HUES64 (cell line): ENCODE results near the gene LAMA3.

Experiments used
- H3K27ac ChIP-seq: 2 replicates; pipeline ENCODE4 v1.7.0; 2013; ENCODE audit warnings: low read depth, low read length, inconsistent platforms
- H3K27me3 ChIP-seq: 2 replicates; pipeline ENCODE4 v1.6.1; 2013; ENCODE audit warnings: mild to moderate bottlenecking, low read length; ENCODE audit not compliant: insufficient read depth
- H3K36me3 ChIP-seq: 2 replicates; pipeline ENCODE4 v1.6.1; 2013; ENCODE audit warnings: mild to moderate bottlenecking, low read length; ENCODE audit not compliant: insufficient read depth
- H3K4me1 ChIP-seq: 2 replicates; pipeline ENCODE4 v1.6.1; 2013; ENCODE audit warnings: mild to moderate bottlenecking, low read length, moderate library complexity; ENCODE audit not compliant: insufficient read depth
- H3K4me3 ChIP-seq: 2 replicates; pipeline ENCODE4 v1.5.1; 2013; ENCODE audit warnings: mild to moderate bottlenecking, low read length, moderate library complexity
- H3K9ac ChIP-seq: 2 replicates; pipeline ENCODE4 v1.6.1; 2013; ENCODE audit warnings: mild to moderate bottlenecking, low read depth, low read length
- H3K9me3 ChIP-seq: 2 replicates; pipeline ENCODE4 v1.6.1; 2013; ENCODE audit warnings: low read depth, low read length; ENCODE audit not compliant: insufficient read depth
- WGBS: fragments of 150-250, 120-280 bp; methylation state at CpG from one replicate; pipeline ENCODE4 v1.1.7; 2013; ENCODE audit warnings: missing lambda C conversion rate; 5-methylcytosine and 5-hydroxymethylcytosine counted together

LAMA3 gene

DNA sequence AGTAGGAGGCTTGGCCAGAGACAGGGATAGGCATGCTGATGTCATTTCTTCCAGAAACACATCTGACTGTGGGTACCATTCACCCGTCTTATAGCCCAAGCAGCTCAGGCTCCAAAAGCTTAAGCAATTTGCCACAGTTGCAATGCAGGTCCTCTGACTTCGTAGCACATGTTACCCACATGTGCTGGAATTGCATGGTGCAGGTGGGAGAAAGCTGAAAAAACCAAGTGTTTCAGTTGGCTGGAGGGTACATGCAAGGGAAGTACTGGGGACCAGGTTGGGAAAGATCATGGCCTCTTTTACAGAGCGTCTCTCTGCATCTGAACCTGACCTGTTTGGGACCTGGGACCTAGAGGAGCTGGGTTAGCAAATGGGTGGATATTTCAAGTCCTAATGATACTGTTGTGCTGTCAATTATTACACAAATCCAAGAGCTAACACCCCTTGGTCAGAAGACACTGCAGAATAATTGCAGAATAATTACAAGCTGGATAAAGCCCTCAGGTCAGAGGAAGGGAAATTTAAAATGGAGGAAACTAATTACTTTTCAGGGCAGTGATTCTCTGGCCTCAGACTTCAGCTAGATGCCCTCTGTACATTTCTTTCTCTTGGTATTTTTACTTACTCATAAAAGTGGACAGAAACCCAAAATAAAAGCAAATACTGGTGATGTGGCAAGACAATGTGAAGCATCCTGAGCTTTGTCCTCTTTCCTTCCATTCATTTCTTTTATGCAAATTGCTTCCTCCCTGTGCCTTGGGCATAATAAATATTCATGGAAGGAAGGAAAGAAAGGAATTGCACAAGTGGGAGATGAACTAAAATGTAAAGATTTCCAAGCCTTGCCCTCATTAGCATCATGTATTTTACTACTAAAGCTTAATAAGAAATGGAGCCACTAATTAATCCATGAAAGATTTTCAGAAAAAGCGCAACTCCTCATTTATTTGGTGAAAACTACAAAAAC, 279.7 kb downstream of the LAMA3 start:
- Histone ChIP-seq H3K27ac (no peak overlapping the region), H3K27me3 (no peaks in the 10 kb centered on the region), H3K4me3 (no peak overlapping the region), H3K9ac (no peak overlapping the region), H3K9me3 (no peaks in the 10 kb centered on the region), H3K4me1 (peaks cover 9% of the 10 kb centered on the region; the same call in 1 of the 2 replicates), H3K36me3 (no peaks in the 10 kb centered on the region)
- WGBS = 94% methylated on average over 4 of the region's 4 CpGs

DNA sequence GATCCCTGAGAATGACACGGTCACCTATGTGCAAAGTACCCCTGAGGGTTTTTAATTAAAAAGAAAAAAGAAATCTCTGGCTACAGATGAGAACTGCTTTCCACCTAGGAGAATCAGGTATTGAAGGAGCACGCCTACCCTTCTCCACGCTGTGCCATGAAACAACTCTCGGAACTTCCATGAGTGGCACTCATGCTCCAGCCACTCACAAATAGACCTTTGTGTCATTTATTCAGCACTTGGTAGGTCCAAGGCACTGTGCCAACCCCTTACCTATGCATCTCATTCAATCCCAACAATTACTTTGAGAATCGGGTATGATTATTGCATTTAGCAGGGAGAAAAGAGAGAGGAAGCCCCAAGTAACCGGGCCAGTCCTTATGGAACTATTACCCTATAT, 280.4 kb downstream of the LAMA3 start:
- Histone ChIP-seq H3K36me3 (no peaks in the 10 kb centered on the region), H3K9ac (no peak overlapping the region), H3K27me3 (no peaks in the 10 kb centered on the region), H3K27ac (no peak overlapping the region), H3K4me3 (no peak overlapping the region), H3K9me3 (no peaks in the 10 kb centered on the region), H3K4me1 (peaks cover 9% of the 10 kb centered on the region; the same call in 1 of the 2 replicates)
- WGBS = 83% methylated on average over 4 of the region's 6 CpGs

DNA sequence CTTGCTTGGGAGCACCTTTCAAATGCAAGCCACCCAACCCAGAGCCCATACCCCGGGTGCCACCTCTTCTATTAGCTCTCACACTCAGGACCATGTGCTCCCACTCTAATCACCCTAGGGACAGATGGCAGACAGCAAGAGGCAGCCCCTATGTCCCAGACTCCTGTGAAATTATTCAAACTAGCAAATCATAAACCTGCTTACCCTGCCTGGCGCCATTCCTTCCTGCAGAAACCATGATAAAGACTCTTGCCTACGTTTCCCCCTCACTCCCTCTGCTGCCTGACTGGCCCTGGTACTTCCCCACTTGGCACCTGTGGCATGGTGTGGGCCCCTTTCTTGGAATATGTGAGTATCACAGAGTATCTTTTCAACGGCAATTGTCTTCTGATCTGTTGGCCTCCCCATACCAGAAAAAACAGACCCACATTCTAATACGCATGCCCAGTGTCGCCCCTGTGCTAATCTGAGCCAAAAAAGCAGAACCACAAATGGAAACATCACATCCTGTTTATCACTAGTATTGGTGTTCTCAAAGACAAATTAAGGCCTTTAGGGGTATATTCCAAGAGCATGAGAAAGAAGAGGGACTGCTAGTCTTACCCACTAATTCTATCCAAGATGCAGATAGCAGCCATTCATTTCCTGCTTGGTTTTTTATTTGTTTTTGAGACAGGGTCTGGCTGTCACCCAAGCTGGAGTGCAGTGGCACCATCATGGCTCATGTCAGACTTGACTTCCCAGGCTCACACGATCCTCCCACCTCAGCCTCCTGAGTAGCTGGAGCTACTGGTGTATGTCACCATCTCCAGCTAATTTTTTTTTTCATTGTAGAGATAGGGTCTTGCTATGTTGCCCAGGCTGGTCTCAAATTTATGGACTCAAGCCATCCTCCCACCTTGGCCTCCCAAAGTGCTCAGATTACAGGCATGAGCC, 281.2 kb downstream of the LAMA3 start:
- WGBS = 92% methylated on average over 7 of the region's 7 CpGs
- Histone ChIP-seq H3K4me1 (peaks cover 9% of the 10 kb centered on the region; the same call in 1 of the 2 replicates), H3K27ac (no peak overlapping the region), H3K36me3 (no peaks in the 10 kb centered on the region), H3K9ac (no peak overlapping the region), H3K4me3 (no peak overlapping the region), H3K27me3 (no peaks in the 10 kb centered on the region), H3K9me3 (no peaks in the 10 kb centered on the region)

DNA sequence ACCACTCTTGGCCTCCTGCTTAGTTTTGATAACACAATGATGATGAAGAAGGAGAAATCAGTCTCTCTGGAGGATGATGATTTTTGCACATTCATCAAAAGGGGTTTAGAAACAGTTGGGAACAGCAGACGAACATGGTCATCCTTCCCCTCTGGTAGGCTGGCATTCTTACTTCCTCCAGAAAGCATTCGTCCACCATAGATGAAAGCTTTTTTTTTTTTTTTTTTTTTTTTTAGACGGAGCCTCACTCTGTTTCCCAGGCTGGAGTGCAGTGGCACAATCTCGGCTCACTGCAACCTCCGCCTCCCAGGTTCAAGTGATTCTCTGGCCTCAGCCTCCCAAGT, 281.8 kb downstream of the LAMA3 start:
- 98% methylated on average over 4 of the region's 5 CpGs for WGBS
- H3K36me3 ChIP-seq = no peaks in the 10 kb centered on the region
- peaks cover 9% of the 10 kb centered on the region; the same call in 1 of the 2 replicates for H3K4me1 ChIP-seq
- no peak overlapping the region for H3K9ac ChIP-seq
- no peak overlapping the region for H3K4me3 ChIP-seq
- H3K27ac ChIP-seq = no peak overlapping the region
- no peaks in the 10 kb centered on the region for H3K9me3 ChIP-seq
- no peaks in the 10 kb centered on the region for H3K27me3 ChIP-seq

DNA sequence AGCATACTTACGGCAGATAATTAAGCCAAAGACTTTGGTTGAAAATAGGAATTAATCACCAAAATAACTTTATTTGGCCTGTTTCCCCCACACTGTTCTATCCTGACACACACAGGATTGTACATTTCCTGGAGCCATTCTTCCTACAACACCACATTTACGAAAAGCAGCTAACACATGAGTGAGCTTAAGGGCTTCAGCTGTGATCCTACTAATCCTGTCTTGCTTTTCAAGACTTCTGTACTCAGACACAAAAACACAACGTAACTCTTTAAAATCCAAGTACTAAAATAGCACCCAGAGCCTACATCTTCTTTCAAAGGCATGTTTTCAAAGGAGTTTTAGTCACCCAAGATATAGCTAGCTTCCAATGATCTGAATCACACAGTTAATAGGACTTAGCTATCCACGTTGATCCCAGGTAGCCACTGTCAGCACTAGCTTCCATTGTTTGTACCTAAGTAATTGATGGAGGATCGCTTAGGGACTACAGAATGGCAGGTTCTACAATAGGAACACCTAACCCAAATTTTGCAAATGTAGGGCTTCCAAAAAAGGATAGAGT, 282.5 kb downstream of the LAMA3 start:
- H3K27ac ChIP-seq = no peak overlapping the region
- H3K27me3 ChIP-seq = no peaks in the 10 kb centered on the region
- no peak overlapping the region for H3K4me3 ChIP-seq

DNA sequence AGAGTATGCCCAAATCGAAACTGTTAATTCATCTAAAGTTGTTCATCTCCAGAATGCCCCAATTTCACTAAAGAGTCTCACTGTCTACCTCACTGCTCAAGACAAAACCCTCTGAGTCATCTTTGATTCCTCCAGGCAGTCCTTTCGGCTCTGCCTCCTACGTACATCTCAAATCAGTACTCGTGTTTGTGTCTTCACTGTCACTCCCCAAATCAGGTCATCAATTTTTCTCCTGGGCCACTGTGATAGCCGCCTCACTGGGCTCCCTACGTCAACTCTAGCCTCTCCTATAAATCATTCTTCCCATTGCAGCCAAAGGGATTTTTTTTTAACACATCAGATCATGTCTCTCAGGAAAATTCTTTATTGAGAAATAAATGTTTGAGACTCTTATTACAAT, 283.2 kb downstream of the LAMA3 start:
- no peaks in the 10 kb centered on the region for H3K9me3 ChIP-seq
- no peak overlapping the region for H3K9ac ChIP-seq
- H3K4me3 ChIP-seq = no peak overlapping the region
- H3K27ac ChIP-seq = no peak overlapping the region
- peaks cover 9% of the 10 kb centered on the region; the same call in 1 of the 2 replicates for H3K4me1 ChIP-seq
- 91% methylated on average over 6 of the region's 6 CpGs for WGBS
- no peaks in the 10 kb centered on the region for H3K36me3 ChIP-seq
- H3K27me3 ChIP-seq = no peaks in the 10 kb centered on the region

More for the DNA sequence above, 282.5 kb downstream of the LAMA3 start:
- no peaks in the 10 kb centered on the region for H3K9me3 ChIP-seq
- no peaks in the 10 kb centered on the region for H3K36me3 ChIP-seq
- no peak overlapping the region for H3K9ac ChIP-seq
- H3K4me1 ChIP-seq = peaks cover 9% of the 10 kb centered on the region; the same call in 1 of the 2 replicates
- WGBS = 89% methylated on average over 5 of the region's 5 CpGs

DNA sequence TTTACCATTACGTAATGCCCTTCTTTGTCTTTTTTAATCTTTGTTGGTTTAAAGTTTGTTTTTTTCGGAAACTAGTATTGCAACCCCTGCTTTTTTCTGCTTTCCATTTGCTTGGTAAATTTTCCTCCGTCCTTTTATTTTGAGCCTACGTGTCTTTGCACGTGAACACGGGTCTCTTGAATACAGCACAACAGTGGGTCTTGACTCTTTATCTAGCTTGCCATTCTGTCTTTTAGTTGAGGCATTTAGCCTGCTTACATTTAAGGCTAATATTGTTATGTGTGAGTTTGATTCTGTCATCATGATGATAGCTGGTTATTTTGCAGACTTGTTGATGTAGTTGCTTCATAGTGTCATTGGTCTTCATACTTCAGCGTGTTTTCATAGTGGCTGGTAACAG, 287.9 kb downstream of the LAMA3 start:
- H3K4me3 ChIP-seq = no peak overlapping the region
- H3K4me1 ChIP-seq = peaks cover 10% of the 10 kb centered on the region; the same call in 1 of the 2 replicates
- no peak overlapping the region for H3K27ac ChIP-seq
- H3K36me3 ChIP-seq = no peaks in the 10 kb centered on the region
- WGBS = 95% methylated on average over 7 of the region's 7 CpGs
- H3K9me3 ChIP-seq = no peaks in the 10 kb centered on the region
- H3K27me3 ChIP-seq = no peaks in the 10 kb centered on the region
- no peak overlapping the region for H3K9ac ChIP-seq

DNA sequence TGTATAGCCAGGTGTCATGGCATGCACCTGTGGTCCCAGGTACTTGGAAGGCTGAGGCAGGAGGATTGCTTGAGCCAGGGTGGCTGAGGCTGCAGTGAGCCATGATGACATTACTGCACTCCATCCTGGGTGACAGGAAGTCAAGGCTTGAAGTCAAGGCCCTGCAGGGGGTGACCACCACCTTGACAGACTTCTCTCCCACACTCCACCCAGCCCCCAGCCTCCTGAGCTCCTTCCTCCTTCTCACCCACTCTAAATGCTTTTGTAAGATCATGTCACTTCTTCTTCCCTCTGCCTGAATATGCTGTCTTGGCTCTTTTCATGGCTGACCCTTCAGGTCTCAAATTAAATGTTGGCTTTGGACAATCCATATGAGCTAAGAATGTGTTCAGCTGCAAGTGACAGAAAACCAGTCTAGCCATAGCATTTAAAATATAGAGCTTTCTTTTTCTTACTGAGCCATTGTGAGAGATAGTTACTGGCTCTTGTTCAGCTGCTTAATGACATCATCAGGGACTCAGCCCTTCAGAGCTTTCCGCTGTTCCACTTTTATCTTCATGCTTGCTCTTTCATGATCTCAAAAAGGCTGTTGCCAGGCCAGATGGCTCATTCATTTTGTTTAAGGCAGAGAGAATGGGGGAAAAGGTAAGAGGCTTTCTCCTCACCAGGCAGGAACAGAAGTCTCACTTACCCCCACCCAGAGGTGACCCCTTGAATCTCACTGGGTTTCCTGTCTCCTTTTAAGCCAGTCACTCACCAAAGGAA, 288.6 kb downstream of the LAMA3 start:
- Histone ChIP-seq H3K36me3 (no peaks in the 10 kb centered on the region), H3K4me1 (peaks cover 18% of the 10 kb centered on the region; the same call in 1 of the 2 replicates), H3K9me3 (no peaks in the 10 kb centered on the region), H3K9ac (no peak overlapping the region), H3K27ac (no peak overlapping the region), H3K27me3 (no peaks in the 10 kb centered on the region), H3K4me3 (no peak overlapping the region)
- WGBS = 94% methylated on average over 1 of the region's 1 CpG

DNA sequence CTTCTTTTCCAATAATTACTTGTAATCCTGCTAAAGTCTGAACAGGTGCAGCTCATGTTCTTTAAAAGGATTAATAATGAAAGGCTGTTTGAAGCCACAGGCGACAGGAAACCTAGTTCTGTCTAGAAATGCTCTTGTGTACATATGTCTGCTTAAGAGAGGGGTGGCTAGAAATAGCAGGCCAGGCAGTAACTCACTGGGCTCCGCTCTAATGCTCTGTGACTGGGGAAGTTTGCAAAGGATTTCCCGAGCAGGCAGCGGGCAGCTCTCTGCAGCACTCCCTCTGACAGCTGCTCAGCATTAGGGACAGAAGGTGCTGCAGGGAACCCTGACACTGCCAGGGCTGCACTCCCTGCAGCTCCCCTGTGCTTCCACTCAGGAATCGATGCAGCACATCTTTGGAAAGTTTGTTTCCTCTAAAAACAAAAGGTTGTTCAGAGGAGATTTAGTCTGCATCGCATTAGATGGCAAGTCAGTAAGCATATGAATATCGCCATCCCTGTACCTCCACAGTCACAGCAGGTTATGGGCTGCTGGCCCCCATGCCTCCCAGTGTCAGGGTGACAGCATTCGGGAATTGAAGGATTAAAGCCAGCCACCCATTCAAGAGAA, 292.2 kb downstream of the LAMA3 start:
- Histone ChIP-seq H3K4me3 (no peak overlapping the region), H3K36me3 (no peaks in the 10 kb centered on the region), H3K27me3 (no peaks in the 10 kb centered on the region), H3K9ac (no peak overlapping the region), H3K9me3 (no peaks in the 10 kb centered on the region), H3K4me1 (peaks cover 21% of the 10 kb centered on the region; the same call in 1 of the 2 replicates), H3K27ac (no peak overlapping the region)
- WGBS = 62% methylated on average over 8 of the region's 8 CpGs
